HL-60/S4 treated with phorbol 12-myristate 13-acetate at 8.2 ng/mL for 4 days and 3 days (cell line): ENCODE measurements around the gene NDRG4.

Experiments
- in situ Hi-C: fragments of 300-500 bp; cut with MboI; formaldehyde crosslinking; loops from 2 replicates; pipeline ENCODE4 v1.15.0; 2022; ENCODE audit warnings: low sequenced_read_pairs

The NDRG4 gene

DNA sequence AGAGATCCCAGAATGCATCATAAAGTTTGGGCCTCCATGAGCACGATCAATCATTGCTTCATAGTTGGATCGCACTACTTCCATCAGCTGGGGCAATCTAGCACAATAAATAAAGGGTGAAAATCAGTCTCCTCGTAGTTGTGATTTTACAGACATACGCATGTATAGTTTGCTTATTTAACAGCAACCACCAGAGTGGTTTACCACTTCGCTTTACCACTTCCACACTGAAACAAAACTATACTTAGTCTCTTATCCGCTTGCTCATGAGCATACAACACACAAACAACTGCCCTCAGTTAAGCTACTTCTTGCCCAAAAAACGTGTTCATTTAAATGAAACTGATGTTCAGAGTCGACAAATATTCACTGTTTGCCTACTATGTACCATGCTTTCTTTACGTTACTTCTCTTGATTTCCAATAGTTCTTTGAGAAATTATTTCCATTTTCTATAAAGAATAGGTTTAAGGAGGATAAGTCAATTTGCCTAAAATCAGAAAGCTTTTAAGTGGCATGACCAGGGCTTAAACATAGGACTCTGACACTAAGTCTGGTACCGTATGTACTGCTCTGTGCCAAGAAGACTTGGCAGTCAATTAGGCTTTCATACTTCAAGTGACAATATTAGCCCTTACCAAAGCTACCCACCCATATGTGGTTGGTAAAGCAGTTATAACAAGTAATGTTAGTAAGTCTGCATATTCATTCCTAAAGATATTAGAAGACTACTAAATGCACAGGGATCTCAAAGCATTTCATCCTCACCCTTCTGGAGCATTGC lies 37.4 kb downstream of the NDRG4 start:
- in situ Hi-C loops: no loop called here

DNA sequence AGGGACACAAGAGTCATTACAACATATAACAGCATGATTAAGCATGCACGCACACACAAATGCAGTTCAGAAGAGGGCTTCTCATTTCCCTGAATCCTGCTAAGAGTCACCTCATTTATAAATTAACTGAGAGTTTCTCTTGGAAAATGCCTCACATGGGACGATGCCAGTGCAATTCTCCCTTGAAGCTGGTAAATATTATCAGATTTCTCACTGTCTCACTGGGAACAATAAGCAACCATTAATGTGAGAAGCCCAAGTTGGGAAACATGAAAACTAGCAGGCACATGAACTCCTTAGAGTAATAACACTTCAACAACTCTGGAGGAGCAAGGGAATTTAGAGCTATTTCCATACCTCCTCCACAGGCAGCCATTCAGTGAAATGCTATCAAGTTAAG lies 41.8 kb downstream of the NDRG4 start:
- in situ Hi-C loops: no loop called here

- in situ Hi-C loops: no loop called here
These were observed 42.3 kb downstream of the NDRG4 start for GRCh38 chr16:58542291-58542690.

DNA sequence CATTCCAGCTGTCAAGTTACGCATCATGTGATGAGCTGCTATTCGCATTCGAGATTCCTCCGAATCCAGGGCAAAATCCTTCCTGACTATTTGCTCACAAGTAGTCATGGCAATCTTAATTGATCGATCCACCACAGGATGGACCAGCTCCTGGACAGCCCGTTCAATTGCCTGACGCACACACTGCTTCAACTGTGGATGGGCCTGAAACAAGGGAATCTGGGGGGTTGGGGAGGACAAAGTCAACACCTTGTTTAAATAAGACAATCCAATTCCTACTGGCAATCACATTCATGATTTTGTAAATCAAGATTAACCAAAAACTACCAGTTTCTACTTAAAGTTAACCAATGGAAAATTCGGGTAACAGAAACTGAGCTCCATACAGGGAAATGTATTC lies 43.7 kb downstream of the NDRG4 start:
- in situ Hi-C loops: no loop called here

- in situ Hi-C loops: no loop called here
These were observed 48.4 kb downstream of the NDRG4 start for GRCh38 chr16:58548378-58548777.

DNA sequence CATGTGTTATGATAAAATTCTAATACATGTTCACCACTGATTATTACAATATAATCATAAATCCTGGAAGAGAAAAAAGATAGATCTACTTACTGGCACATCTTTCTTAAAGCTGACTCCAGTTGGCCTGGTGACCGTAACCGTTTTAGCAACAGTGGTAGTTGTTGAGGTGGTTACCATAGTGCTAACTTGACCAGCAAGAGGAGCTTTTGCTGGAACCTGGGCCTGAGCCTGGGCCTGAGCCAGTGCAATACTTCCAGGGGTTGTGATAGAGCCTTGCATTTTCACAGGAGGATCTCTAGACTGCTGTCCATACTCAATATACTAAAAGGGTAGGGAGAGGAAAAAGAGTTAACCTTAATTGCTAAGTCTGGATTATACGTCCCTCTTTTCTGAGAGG lies 51.6 kb downstream of the NDRG4 start:
- in situ Hi-C loops: no loop called here

DNA sequence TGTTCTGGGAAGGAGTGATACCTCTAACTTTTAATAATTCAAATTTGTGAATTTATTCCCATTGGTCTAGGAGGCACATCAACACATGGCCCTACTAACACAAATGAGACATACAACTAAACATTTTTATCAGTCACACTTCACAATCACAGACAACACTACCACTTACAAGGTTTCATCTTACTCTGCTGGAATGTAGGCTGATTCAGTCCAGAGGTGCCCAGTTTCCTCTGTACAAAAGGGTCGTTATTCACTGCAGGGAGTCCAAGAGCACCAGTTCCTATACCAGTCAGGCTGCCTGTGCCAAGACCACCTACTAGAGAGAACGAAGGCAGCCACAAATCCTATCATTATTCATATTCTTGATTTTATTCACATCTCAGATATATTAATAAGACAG lies 56.7 kb downstream of the NDRG4 start:
- in situ Hi-C loops: no loop called here
